Vagina (tissue), 2 donors: ENCODE measurements around the gene AP1G2. TPM values are rescaled to one million over a fixed set of nuclear protein-coding genes. Genes with fewer than 3 reads are reported as not detected.

ENCODE experiments used
- DNase-seq, 2 donors: peaks; one replicate each; pipeline ENCODE4 v3.0.0-alpha.2; 2017; ENCODE audit errors: extremely low spot score in 2 of 2
- H3K27ac ChIP-seq: fragments of 200-600 bp; sonication (generic); one replicate; pipeline ENCODE4 v1.5.1; 2019
- H3K27me3 ChIP-seq: fragments of 200-600 bp; sonication (generic); one replicate; pipeline ENCODE4 v1.5.1; 2019
- H3K36me3 ChIP-seq, 2 donors: fragments of 200-600 bp; sonication (generic); one replicate each; pipeline ENCODE4 v1.5.1; 2017 to 2019
- H3K4me1 ChIP-seq: fragments of 200-600 bp; sonication (generic); one replicate; pipeline ENCODE4 v1.5.1; 2019
- H3K4me3 ChIP-seq, 2 donors: fragments of 200-600 bp; sonication (generic); 1 replicate in 1 of 2; 2 replicates in 1 of 2; pipeline ENCODE4 v1.5.1; 2016 to 2019
- H3K9me3 ChIP-seq: fragments of 200-600 bp; sonication (generic); one replicate; pipeline ENCODE4 v1.5.1; 2019
- CTCF ChIP-seq, 3 experiments: fragments of 450-650 bp in 2 of 3; fragments of 200-600 bp in 1 of 3; sonication (generic) in 1 of 3; IDR thresholded peaks; one replicate each; pipeline ENCODE4 v1.5.1; 2017 to 2019; ENCODE audit warnings: antibody characterized with exemption in 3 of 3, mild to moderate bottlenecking in 2 of 3, moderate library complexity in 2 of 3
- POLR2A ChIP-seq, 2 donors: fragments of 450-650 bp; IDR thresholded peaks; one replicate each; pipeline ENCODE4 v1.6.1; 2017; ENCODE audit warnings: antibody characterized with exemption in 2 of 2, mild to moderate bottlenecking in 2 of 2, moderate library complexity in 2 of 2
- POLR2AphosphoS5 ChIP-seq, 2 donors: sonication (generic); formaldehyde crosslinking; IDR thresholded peaks; one replicate each; pipeline ENCODE4 v1.9.0; 2017; ENCODE audit warnings: antibody characterized with exemption in 2 of 2, mild to moderate bottlenecking in 2 of 2, low read depth in 1 of 2; ENCODE audit not compliant: insufficient read depth in 1 of 2
- intact Hi-C: fragments of 100-400 bp; cut with DNase I; formaldehyde crosslinking; loops from one replicate; pipeline ENCODE4 v1.15.1; 2023
- total RNA-seq: library from RNA; depleted of rRNA; stranded (reverse); fragments of >200 nt; gene quantifications from one replicate; pipeline ENCODE4 v1.2.3, GENCODE V29; 2016

Gene AP1G2
- total RNA-seq, 1 donor from 2014 or later: 122 TPM

GRCh38 chr14:23572524-23572828 is 4.9 kb upstream of the AP1G2 start:
- no peak overlapping the region for H3K27ac ChIP-seq

DNA sequence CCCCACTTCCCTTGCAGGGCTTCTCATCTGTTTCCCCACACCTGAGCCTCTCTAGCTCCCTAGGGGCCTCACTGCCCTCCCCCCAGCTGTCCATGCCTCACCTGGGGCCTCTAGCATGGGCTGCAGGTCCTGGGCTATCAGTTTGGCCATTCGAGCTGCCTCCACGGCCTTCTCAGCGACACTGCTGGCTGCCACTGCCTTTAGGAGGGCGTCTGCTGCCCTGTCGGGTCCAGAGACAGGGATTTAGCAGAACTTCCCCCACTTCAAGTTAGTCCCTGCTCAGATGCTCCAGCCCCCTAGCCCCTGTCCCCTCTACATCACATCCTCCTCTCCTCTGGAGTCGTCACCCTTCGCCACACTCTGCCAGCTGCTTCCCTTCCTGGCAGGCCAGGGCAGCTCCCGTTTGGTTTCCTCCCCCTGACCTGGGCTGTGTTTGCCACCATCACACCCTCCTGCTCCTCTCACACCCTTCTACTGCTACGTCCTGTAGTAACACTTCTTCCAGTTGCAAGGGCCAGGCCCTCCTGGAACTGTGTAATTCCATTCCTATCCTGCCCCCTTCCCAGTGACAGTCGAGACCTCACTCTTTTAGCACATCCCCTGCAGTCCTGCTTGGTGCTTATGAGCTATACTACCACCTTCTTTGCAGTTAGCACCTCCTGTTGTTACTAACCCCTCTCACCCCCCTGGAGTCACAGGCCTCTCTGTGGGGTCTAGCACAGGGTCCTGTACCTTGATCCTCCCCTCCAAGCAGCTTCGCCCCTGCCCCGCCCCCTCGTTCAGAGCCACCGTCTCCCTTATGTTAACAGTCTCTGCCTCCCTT is 4.3 kb upstream of the AP1G2 start:
- H3K27ac ChIP-seq: no peak overlapping the region
- no peak for TF ChIP-seq POLR2A (IDR thresholded peaks at IDR 0.05)
- no peak for TF ChIP-seq CTCF (IDR thresholded peaks at IDR 0.05)
- TF ChIP-seq POLR2AphosphoS5 (IDR thresholded peaks at IDR 0.05; ENCODE audit: insufficient read depth in 1 of 2, low read depth in 1 of 2): no peak
- intact Hi-C loops: no loop called here
- peaks cover 3% of the 10 kb centered on the region for H3K27me3 ChIP-seq
- peaks cover 23% of the 10 kb centered on the region for H3K4me1 ChIP-seq
- no peaks in the 10 kb centered on the region for H3K36me3 ChIP-seq
- H3K9me3 ChIP-seq: no peaks in the 10 kb centered on the region
- no peak for DNase-seq
- H3K4me3 ChIP-seq: no peak overlapping the region

More at GRCh38 chr14:23572524-23572828, 4.9 kb upstream of the AP1G2 start:
- Histone ChIP-seq H3K4me3 (no peak overlapping the region), H3K36me3 (no peaks in the 10 kb centered on the region), H3K9me3 (no peaks in the 10 kb centered on the region), H3K27me3 (peaks cover 8% of the 10 kb centered on the region), H3K4me1 (peaks cover 27% of the 10 kb centered on the region)
- TF ChIP-seq POLR2AphosphoS5 (IDR thresholded peaks at IDR 0.05; ENCODE audit: insufficient read depth in 1 of 2, low read depth in 1 of 2): no peak
- no peak for TF ChIP-seq CTCF (IDR thresholded peaks at IDR 0.05)
- TF ChIP-seq POLR2A (IDR thresholded peaks at IDR 0.05): no peak
- no peak for DNase-seq
- intact Hi-C loops: no loop called here

- H3K36me3 ChIP-seq: no peaks in the 10 kb centered on the region
- H3K9me3 ChIP-seq: no peaks in the 10 kb centered on the region
- no peak overlapping the region for H3K27ac ChIP-seq
- TF ChIP-seq CTCF (IDR thresholded peaks at IDR 0.05) (no peak), POLR2AphosphoS5 (IDR thresholded peaks at IDR 0.05; ENCODE audit: insufficient read depth in 1 of 2, low read depth in 1 of 2) (no peak), POLR2A (IDR thresholded peaks at IDR 0.05) (no peak)
- no peak overlapping the region for H3K4me3 ChIP-seq
- no peaks in the 10 kb centered on the region for H3K27me3 ChIP-seq
- no peak for DNase-seq
- intact Hi-C loops: no loop called here
- peaks cover 23% of the 10 kb centered on the region for H3K4me1 ChIP-seq
Observed at GRCh38 chr14:23570806-23571483, 3.4 kb upstream of the AP1G2 start.

- intact Hi-C loops: no loop called here
- DNase-seq: no peak
- TF ChIP-seq CTCF (IDR thresholded peaks at IDR 0.05) (no peak), POLR2AphosphoS5 (IDR thresholded peaks at IDR 0.05; ENCODE audit: insufficient read depth in 1 of 2, low read depth in 1 of 2) (no peak), POLR2A (IDR thresholded peaks at IDR 0.05) (no peak)
- Histone ChIP-seq H3K27me3 (no peaks in the 10 kb centered on the region), H3K4me3 (no peak overlapping the region), H3K27ac (no peak overlapping the region), H3K36me3 (no peaks in the 10 kb centered on the region), H3K4me1 (peaks cover 23% of the 10 kb centered on the region), H3K9me3 (no peaks in the 10 kb centered on the region)
Observed at GRCh38 chr14:23569443-23570151, 2.0 kb upstream of the AP1G2 start.
